WTC11 (cell line): ENCODE results near the gene SLC1A3. TPM values are rescaled to one million over a fixed set of nuclear protein-coding genes. Genes with fewer than 3 reads are reported as not detected.

Experiments used
- ATAC-seq: fragments of 200-7000 bp; cut with Tn5 transposase; 2 replicates; pipeline ENCODE4 v1.10.0; 2021; ENCODE audit warnings: mild to moderate bottlenecking, moderate library complexity
- CTCF ChIA-PET: fragments of 300-600 bp; sonication (Branson Sonifier 250); formaldehyde crosslinking; loops from one replicate; lab custom pipeline; 2021; ENCODE audit warnings: antibody characterized with exemption; lab: Charles Lee
- POLR2A ChIA-PET: fragments of 350-600 bp; sonication (Branson Sonifier 250); formaldehyde crosslinking; loops from one replicate; lab custom pipeline; 2021; ENCODE audit warnings: antibody characterized with exemption; lab: Charles Lee
- DNase-seq: peaks from one replicate; pipeline ENCODE4 v3.0.0; 2021; ENCODE audit warnings: low spot score
- H3K27ac Mint-ChIP-seq: 2 replicates; pipeline ENCODE4 v1.8.0; 2021; ENCODE audit warnings: mixed read lengths
- H3K27me3 Mint-ChIP-seq: 2 replicates; pipeline ENCODE4 v1.8.0; 2021; ENCODE audit warnings: low read depth, mild to moderate bottlenecking, moderate library complexity, mixed read lengths
- H3K36me3 Mint-ChIP-seq: 2 replicates; pipeline ENCODE4 v1.8.0; 2021; ENCODE audit warnings: mixed read lengths
- H3K4me1 Mint-ChIP-seq: 2 replicates; pipeline ENCODE4 v1.8.0; 2022; ENCODE audit warnings: mixed read lengths
- H3K4me3 Mint-ChIP-seq: 2 replicates; pipeline ENCODE4 v1.8.0; 2021; ENCODE audit warnings: mild to moderate bottlenecking, moderate library complexity, mixed read lengths
- H3K9me3 Mint-ChIP-seq: 2 replicates; pipeline ENCODE4 v1.8.0; 2021; ENCODE audit warnings: mixed read lengths
- CBFB ChIP-seq: sonication (generic); formaldehyde crosslinking; IDR thresholded peaks from 2 replicates; pipeline ENCODE4 v1.8.1; 2022; ENCODE audit warnings: mild to moderate bottlenecking, low read depth, missing genetic modification reagents
- ELF4 ChIP-seq: sonication (generic); formaldehyde crosslinking; IDR thresholded peaks from 2 replicates; pipeline ENCODE4 v1.8.1; 2022; ENCODE audit warnings: low read depth, mild to moderate bottlenecking, moderate library complexity, missing genetic modification reagents
- ETV6 ChIP-seq: sonication (generic); formaldehyde crosslinking; IDR thresholded peaks from 2 replicates; pipeline ENCODE4 v1.8.1; 2022; ENCODE audit warnings: mild to moderate bottlenecking, missing genetic modification reagents
- GTF2I ChIP-seq: fragments of 250-450 bp; sonication (Bioruptor Pico); conservative IDR thresholded peaks from 2 replicates; pipeline ENCODE4 v1.4.0; 2021; ENCODE audit warnings: mild to moderate bottlenecking
- JUN ChIP-seq: sonication (generic); formaldehyde crosslinking; IDR thresholded peaks from 2 replicates; pipeline ENCODE4 v1.8.0; 2023; ENCODE audit warnings: mild to moderate bottlenecking, missing genetic modification reagents
- KAT7 ChIP-seq: sonication (generic); formaldehyde crosslinking; IDR thresholded peaks from 2 replicates; pipeline ENCODE4 v1.8.1; 2023; ENCODE audit warnings: missing genetic modification reagents, mild to moderate bottlenecking, borderline replicate concordance
- OVOL2 ChIP-seq: fragments of 250-450 bp; sonication (Bioruptor Pico); IDR thresholded peaks from 2 replicates; pipeline ENCODE4 v1.9.0; 2021; ENCODE audit warnings: mild to moderate bottlenecking, borderline replicate concordance
- PRRX2 ChIP-seq: fragments of 250-450 bp; sonication (Bioruptor Pico); IDR thresholded peaks from 2 replicates; pipeline ENCODE4 v1.8.0; 2021; ENCODE audit warnings: mild to moderate bottlenecking
- ZBTB21 ChIP-seq: sonication (generic); formaldehyde crosslinking; IDR thresholded peaks from 2 replicates; pipeline ENCODE4 v1.8.1; 2023; ENCODE audit warnings: mild to moderate bottlenecking, missing genetic modification reagents, borderline replicate concordance
- ZNF138 ChIP-seq: sonication (generic); formaldehyde crosslinking; conservative IDR thresholded peaks from 2 replicates; pipeline ENCODE4 v1.8.1; 2022; ENCODE audit warnings: mild to moderate bottlenecking, moderate library complexity, missing genetic modification reagents
- ZNF219 ChIP-seq: sonication (generic); formaldehyde crosslinking; IDR thresholded peaks from 2 replicates; pipeline ENCODE4 v1.8.0; 2023; ENCODE audit warnings: missing genetic modification reagents, mild to moderate bottlenecking, borderline replicate concordance
- ZNF671 ChIP-seq: fragments of 250-450 bp; sonication (Bioruptor Pico); IDR thresholded peaks from 2 replicates; pipeline ENCODE4 v1.8.0; 2021; ENCODE audit warnings: mild to moderate bottlenecking
- total RNA-seq: library from RNA; stranded (reverse); gene quantifications from 3 replicates; pipeline ENCODE4 v1.2.3, GENCODE V29; 2021
- TF ChIP-seq, protein P1 (sequence below): sonication (generic); formaldehyde crosslinking; IDR thresholded peaks from 2 replicates; pipeline ENCODE4 v1.8.0; 2022; ENCODE audit warnings: missing genetic modification reagents
- TF ChIP-seq, protein P2 (sequence below): sonication (generic); formaldehyde crosslinking; IDR thresholded peaks from 2 replicates; pipeline ENCODE4 v1.8.0; 2022; ENCODE audit warnings: mild to moderate bottlenecking, missing genetic modification reagents
- TF ChIP-seq, protein P3 (sequence below): fragments of 250-450 bp; sonication (Bioruptor Pico); IDR thresholded peaks from 2 replicates; pipeline ENCODE4 v1.9.0; 2021; ENCODE audit warnings: mild to moderate bottlenecking, borderline replicate concordance
- TF ChIP-seq, protein P4 (sequence below): sonication (generic); formaldehyde crosslinking; conservative IDR thresholded peaks from 2 replicates; pipeline ENCODE4 v1.8.1; 2023; ENCODE audit warnings: mild to moderate bottlenecking, low read depth, missing genetic modification reagents, moderate library complexity
- TF ChIP-seq, protein P5 (sequence below): fragments of 200-600 bp; IDR thresholded peaks from 2 replicates; pipeline ENCODE4 v1.8.0; 2022; ENCODE audit warnings: antibody characterized with exemption
- TF ChIP-seq, protein P6 (sequence below): sonication (generic); formaldehyde crosslinking; IDR thresholded peaks from 2 replicates; pipeline ENCODE4 v1.8.1; 2023; ENCODE audit warnings: mild to moderate bottlenecking, missing genetic modification reagents

SLC1A3 gene
- total RNA-seq, 1 experiment from 2014 or later, result 77.9 TPM

DNA sequence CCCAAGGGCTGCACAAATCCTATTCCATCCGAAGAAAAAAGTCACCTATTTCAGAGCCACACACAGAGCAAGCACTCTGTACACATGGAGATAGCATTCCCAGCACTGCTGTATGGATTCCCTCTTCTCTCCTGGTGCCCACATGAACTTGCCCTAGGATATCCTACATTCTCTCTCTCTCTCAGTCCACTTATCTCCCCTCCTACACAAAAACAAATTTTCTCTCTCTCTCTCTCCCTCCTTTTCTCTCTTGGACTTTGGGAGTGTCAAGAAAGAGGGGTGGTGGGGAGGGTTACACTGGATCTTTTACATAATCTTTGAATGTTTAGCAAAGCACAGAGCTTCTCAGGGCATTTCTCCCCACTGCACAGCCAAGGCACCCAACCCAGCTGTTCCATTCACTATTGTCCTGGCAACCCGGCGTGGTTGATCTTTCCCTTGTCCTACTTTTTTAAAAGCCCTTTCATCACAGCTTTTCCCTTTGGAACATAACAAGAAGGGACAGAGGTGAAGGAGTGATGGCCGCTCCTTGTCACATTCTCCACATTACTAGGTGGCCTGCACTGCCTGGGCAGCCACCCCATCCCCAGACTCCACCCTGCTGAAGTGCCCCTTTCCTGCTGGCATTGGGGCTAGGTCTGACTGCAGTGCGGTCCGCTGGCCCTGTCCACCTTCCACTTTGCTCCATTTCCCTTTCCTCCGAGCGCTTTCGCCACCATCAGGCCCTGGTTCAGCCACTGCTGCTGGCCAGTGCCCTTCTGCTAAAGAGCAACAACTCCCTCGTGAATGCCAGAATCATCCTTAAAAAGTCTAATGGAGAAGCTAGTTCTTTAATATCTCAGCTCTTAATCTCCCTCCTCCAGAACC lies 22.2 kb upstream of the SLC1A3 start:
- POLR2A ChIA-PET, result no interaction called here
- H3K4me1 Mint-ChIP-seq, result no peaks in the 10 kb centered on the region; the same call in 1 of the 2 replicates
- ATAC-seq (no peak), DNase-seq (no peak)
- TF ChIP-seq, protein P1, sequence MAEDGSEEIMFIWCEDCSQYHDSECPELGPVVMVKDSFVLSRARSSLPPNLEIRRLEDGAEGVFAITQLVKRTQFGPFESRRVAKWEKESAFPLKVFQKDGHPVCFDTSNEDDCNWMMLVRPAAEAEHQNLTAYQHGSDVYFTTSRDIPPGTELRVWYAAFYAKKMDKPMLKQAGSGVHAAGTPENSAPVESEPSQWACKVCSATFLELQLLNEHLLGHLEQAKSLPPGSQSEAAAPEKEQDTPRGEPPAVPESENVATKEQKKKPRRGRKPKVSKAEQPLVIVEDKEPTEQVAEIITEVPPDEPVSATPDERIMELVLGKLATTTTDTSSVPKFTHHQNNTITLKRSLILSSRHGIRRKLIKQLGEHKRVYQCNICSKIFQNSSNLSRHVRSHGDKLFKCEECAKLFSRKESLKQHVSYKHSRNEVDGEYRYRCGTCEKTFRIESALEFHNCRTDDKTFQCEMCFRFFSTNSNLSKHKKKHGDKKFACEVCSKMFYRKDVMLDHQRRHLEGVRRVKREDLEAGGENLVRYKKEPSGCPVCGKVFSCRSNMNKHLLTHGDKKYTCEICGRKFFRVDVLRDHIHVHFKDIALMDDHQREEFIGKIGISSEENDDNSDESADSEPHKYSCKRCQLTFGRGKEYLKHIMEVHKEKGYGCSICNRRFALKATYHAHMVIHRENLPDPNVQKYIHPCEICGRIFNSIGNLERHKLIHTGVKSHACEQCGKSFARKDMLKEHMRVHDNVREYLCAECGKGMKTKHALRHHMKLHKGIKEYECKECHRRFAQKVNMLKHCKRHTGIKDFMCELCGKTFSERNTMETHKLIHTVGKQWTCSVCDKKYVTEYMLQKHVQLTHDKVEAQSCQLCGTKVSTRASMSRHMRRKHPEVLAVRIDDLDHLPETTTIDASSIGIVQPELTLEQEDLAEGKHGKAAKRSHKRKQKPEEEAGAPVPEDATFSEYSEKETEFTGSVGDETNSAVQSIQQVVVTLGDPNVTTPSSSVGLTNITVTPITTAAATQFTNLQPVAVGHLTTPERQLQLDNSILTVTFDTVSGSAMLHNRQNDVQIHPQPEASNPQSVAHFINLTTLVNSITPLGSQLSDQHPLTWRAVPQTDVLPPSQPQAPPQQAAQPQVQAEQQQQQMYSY, result no peak
- TF ChIP-seq JUN (CRISPR knock-in tag), result no peak
- TF ChIP-seq KAT7 (CRISPR knock-in tag), result no peak
- TF ChIP-seq, protein P2, sequence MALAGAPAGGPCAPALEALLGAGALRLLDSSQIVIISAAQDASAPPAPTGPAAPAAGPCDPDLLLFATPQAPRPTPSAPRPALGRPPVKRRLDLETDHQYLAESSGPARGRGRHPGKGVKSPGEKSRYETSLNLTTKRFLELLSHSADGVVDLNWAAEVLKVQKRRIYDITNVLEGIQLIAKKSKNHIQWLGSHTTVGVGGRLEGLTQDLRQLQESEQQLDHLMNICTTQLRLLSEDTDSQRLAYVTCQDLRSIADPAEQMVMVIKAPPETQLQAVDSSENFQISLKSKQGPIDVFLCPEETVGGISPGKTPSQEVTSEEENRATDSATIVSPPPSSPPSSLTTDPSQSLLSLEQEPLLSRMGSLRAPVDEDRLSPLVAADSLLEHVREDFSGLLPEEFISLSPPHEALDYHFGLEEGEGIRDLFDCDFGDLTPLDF (CRISPR knock-in tag), result no peak
- no peak for TF ChIP-seq PRRX2 (CRISPR knock-in tag)
- TF ChIP-seq ZNF671, result no peak
- TF ChIP-seq CBFB (CRISPR knock-in tag), result no peak
- no peak for TF ChIP-seq ZNF219 (CRISPR knock-in tag)
- TF ChIP-seq, protein P3, sequence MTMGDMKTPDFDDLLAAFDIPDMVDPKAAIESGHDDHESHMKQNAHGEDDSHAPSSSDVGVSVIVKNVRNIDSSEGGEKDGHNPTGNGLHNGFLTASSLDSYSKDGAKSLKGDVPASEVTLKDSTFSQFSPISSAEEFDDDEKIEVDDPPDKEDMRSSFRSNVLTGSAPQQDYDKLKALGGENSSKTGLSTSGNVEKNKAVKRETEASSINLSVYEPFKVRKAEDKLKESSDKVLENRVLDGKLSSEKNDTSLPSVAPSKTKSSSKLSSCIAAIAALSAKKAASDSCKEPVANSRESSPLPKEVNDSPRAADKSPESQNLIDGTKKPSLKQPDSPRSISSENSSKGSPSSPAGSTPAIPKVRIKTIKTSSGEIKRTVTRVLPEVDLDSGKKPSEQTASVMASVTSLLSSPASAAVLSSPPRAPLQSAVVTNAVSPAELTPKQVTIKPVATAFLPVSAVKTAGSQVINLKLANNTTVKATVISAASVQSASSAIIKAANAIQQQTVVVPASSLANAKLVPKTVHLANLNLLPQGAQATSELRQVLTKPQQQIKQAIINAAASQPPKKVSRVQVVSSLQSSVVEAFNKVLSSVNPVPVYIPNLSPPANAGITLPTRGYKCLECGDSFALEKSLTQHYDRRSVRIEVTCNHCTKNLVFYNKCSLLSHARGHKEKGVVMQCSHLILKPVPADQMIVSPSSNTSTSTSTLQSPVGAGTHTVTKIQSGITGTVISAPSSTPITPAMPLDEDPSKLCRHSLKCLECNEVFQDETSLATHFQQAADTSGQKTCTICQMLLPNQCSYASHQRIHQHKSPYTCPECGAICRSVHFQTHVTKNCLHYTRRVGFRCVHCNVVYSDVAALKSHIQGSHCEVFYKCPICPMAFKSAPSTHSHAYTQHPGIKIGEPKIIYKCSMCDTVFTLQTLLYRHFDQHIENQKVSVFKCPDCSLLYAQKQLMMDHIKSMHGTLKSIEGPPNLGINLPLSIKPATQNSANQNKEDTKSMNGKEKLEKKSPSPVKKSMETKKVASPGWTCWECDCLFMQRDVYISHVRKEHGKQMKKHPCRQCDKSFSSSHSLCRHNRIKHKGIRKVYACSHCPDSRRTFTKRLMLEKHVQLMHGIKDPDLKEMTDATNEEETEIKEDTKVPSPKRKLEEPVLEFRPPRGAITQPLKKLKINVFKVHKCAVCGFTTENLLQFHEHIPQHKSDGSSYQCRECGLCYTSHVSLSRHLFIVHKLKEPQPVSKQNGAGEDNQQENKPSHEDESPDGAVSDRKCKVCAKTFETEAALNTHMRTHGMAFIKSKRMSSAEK, result no peak
- TF ChIP-seq, protein P4, sequence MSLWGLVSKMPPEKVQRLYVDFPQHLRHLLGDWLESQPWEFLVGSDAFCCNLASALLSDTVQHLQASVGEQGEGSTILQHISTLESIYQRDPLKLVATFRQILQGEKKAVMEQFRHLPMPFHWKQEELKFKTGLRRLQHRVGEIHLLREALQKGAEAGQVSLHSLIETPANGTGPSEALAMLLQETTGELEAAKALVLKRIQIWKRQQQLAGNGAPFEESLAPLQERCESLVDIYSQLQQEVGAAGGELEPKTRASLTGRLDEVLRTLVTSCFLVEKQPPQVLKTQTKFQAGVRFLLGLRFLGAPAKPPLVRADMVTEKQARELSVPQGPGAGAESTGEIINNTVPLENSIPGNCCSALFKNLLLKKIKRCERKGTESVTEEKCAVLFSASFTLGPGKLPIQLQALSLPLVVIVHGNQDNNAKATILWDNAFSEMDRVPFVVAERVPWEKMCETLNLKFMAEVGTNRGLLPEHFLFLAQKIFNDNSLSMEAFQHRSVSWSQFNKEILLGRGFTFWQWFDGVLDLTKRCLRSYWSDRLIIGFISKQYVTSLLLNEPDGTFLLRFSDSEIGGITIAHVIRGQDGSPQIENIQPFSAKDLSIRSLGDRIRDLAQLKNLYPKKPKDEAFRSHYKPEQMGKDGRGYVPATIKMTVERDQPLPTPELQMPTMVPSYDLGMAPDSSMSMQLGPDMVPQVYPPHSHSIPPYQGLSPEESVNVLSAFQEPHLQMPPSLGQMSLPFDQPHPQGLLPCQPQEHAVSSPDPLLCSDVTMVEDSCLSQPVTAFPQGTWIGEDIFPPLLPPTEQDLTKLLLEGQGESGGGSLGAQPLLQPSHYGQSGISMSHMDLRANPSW, result no peak
- no peak for TF ChIP-seq ZNF138 (CRISPR knock-in tag)
- no peak for TF ChIP-seq ZBTB21
- TF ChIP-seq ETV6 (CRISPR knock-in tag), result no peak
- TF ChIP-seq, protein P5, sequence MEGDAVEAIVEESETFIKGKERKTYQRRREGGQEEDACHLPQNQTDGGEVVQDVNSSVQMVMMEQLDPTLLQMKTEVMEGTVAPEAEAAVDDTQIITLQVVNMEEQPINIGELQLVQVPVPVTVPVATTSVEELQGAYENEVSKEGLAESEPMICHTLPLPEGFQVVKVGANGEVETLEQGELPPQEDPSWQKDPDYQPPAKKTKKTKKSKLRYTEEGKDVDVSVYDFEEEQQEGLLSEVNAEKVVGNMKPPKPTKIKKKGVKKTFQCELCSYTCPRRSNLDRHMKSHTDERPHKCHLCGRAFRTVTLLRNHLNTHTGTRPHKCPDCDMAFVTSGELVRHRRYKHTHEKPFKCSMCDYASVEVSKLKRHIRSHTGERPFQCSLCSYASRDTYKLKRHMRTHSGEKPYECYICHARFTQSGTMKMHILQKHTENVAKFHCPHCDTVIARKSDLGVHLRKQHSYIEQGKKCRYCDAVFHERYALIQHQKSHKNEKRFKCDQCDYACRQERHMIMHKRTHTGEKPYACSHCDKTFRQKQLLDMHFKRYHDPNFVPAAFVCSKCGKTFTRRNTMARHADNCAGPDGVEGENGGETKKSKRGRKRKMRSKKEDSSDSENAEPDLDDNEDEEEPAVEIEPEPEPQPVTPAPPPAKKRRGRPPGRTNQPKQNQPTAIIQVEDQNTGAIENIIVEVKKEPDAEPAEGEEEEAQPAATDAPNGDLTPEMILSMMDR, result no peak
- TF ChIP-seq, protein P6, sequence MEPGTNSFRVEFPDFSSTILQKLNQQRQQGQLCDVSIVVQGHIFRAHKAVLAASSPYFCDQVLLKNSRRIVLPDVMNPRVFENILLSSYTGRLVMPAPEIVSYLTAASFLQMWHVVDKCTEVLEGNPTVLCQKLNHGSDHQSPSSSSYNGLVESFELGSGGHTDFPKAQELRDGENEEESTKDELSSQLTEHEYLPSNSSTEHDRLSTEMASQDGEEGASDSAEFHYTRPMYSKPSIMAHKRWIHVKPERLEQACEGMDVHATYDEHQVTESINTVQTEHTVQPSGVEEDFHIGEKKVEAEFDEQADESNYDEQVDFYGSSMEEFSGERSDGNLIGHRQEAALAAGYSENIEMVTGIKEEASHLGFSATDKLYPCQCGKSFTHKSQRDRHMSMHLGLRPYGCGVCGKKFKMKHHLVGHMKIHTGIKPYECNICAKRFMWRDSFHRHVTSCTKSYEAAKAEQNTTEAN (CRISPR knock-in tag), result no peak
- TF ChIP-seq OVOL2 (CRISPR knock-in tag), result no peak
- no peak for TF ChIP-seq GTF2I (CRISPR knock-in tag)
- TF ChIP-seq ELF4 (CRISPR knock-in tag), result no peak
- no peak overlapping the region for H3K4me3 Mint-ChIP-seq
- H3K36me3 Mint-ChIP-seq, result no peaks in the 10 kb centered on the region
- no peak overlapping the region for H3K27ac Mint-ChIP-seq
- H3K27me3 Mint-ChIP-seq, result no peaks in the 10 kb centered on the region; the same call in 1 of the 2 replicates
- CTCF ChIA-PET, result interaction anchor here (0.8 kb wide), 1 partner anchor 112 kb away, joined by 3 read pairs; no protein-coding TSS in a partner anchor
- H3K9me3 Mint-ChIP-seq, result 0 out of 2 replicates have a peak, but pooled peaks cover 3% of the 10 kb centered on the region
